Measurements from ENCODE around the gene MRM3.
"Not testable (repeated sequence)": the region's sequence is repeated elsewhere in the genome, so short reads cannot be mapped to it uniquely, and the experiment has no call there.

MRM3 gene

DNA sequence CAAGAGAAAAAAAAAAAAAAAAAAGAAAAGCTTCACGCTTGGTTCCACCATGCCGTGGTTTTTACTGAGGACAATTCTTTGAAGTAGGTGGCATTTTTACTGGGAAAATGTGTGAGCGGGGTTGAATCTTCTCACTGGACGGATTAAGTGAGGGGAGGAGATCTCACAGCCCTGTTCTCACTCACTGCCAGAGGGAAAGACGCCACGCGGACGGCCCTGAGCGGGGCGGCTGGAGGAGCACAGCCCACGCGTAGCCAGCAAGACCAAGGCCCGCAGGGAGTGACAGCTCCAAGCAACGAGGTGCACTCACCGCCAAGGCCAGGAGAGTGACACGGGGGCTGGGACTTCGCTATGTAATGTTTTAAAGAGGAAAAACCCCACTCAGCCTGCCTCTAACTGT lies 43.1 kb downstream of the MRM3 start:
- H3F3A ChIP-seq (ENCODE audit: insufficient read depth, low read length), result no peaks in the 10 kb centered on the region
- no peak overlapping the region for H3K27ac ChIP-seq (ENCODE audit: low read depth, low read length, poor library complexity, severe bottlenecking)
- no peaks in the 10 kb centered on the region for H3K9me2 ChIP-seq (ENCODE audit: low read depth, low read length)
- no peaks in the 10 kb centered on the region for H3K9me3 ChIP-seq (ENCODE audit: low read length)
- H3K4me3 ChIP-seq (ENCODE audit: low read depth, low read length, poor library complexity, severe bottlenecking), result no peak overlapping the region
- TF ChIP-seq CTCF (IDR thresholded peaks at IDR 0.05; ENCODE audit: low read length) (no peak), EZH2 (IDR thresholded peaks at IDR 0.05; ENCODE audit: borderline replicate concordance, low read length) (no peak)
- no peaks in the 10 kb centered on the region for H3K4me1 ChIP-seq (ENCODE audit: insufficient read depth, low read length, severe bottlenecking)
- 0 out of 2 replicates have a peak, but pooled peaks cover 4% of the 10 kb centered on the region for H3K27me3 ChIP-seq (ENCODE audit: insufficient read depth, low read length)
- no peaks in the 10 kb centered on the region for H4K20me1 ChIP-seq (ENCODE audit: insufficient read depth, low read length)
- H3K9ac ChIP-seq (ENCODE audit: low read length), result no peak overlapping the region
- no peaks in the 10 kb centered on the region for H3K36me3 ChIP-seq (ENCODE audit: insufficient read depth, low read length)
- H2AFZ ChIP-seq (ENCODE audit: low read length), result no peak overlapping the region
- H3K79me2 ChIP-seq (ENCODE audit: insufficient read depth, low read length), result no peaks in the 10 kb centered on the region
- H3K4me2 ChIP-seq (ENCODE audit: low read length), result no peak overlapping the region

GRCh38 chr17:826778-827177 lies 44.6 kb downstream of the MRM3 start:
- Histone ChIP-seq H3K4me3 (ENCODE audit: low read depth, low read length, poor library complexity, severe bottlenecking) (no peak overlapping the region), H3K36me3 (ENCODE audit: insufficient read depth, low read length) (no peaks in the 10 kb centered on the region), H3K9me3 (ENCODE audit: low read length) (no peaks in the 10 kb centered on the region; the same call in 1 of the 2 replicates), H3K27me3 (ENCODE audit: insufficient read depth, low read length) (0 out of 2 replicates have a peak, but pooled peaks cover 6% of the 10 kb centered on the region), H3K79me2 (ENCODE audit: insufficient read depth, low read length) (no peaks in the 10 kb centered on the region), H4K20me1 (ENCODE audit: insufficient read depth, low read length) (no peaks in the 10 kb centered on the region), H3K9me2 (ENCODE audit: low read depth, low read length) (no peaks in the 10 kb centered on the region), H3K4me1 (ENCODE audit: insufficient read depth, low read length, severe bottlenecking) (no peaks in the 10 kb centered on the region), H2AFZ (ENCODE audit: low read length) (no peak overlapping the region), H3F3A (ENCODE audit: insufficient read depth, low read length) (no peaks in the 10 kb centered on the region), H3K4me2 (ENCODE audit: low read length) (no peak overlapping the region), H3K27ac (ENCODE audit: low read depth, low read length, poor library complexity, severe bottlenecking) (no peak overlapping the region), H3K9ac (ENCODE audit: low read length) (no peak overlapping the region)
- TF ChIP-seq EZH2 (IDR thresholded peaks at IDR 0.05; ENCODE audit: borderline replicate concordance, low read length), result no peak
- no peak for TF ChIP-seq CTCF (IDR thresholded peaks at IDR 0.05; ENCODE audit: low read length)

DNA sequence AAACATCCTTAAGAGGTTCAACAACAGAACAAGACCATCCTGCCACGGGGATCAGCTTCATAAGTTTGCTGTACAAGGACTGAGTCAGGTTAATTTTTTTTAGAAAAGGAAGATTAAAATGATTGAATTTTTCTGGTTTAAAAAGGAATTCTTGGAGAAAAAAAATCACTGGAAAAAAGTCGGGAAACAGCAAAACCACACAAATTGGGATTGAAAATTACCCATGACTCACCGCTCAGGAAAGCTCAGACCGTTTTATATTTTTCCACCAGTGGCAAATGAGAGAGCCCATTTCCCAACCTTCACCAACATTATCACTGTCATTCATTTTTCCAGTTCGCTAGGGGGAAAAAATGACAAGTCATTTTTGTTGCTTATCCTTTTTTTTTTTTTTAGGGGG lies 46.6 kb downstream of the MRM3 start:
- no peak overlapping the region for H3K27ac ChIP-seq (ENCODE audit: low read depth, low read length, poor library complexity, severe bottlenecking)
- TF ChIP-seq CTCF (IDR thresholded peaks at IDR 0.05; ENCODE audit: low read length) (no peak), EZH2 (IDR thresholded peaks at IDR 0.05; ENCODE audit: borderline replicate concordance, low read length) (no peak)
- H3K9me2 ChIP-seq (ENCODE audit: low read depth, low read length), result no peaks in the 10 kb centered on the region
- no peak overlapping the region for H3K9ac ChIP-seq (ENCODE audit: low read length)
- no peak overlapping the region for H3K4me2 ChIP-seq (ENCODE audit: low read length)
- no peak overlapping the region for H3K4me3 ChIP-seq (ENCODE audit: low read depth, low read length, poor library complexity, severe bottlenecking)
- H3K9me3 ChIP-seq (ENCODE audit: low read length), result no peaks in the 10 kb centered on the region; the same call in 1 of the 2 replicates
- no peaks in the 10 kb centered on the region for H3K79me2 ChIP-seq (ENCODE audit: insufficient read depth, low read length)
- H3K27me3 ChIP-seq (ENCODE audit: insufficient read depth, low read length), result 0 out of 2 replicates have a peak, but pooled peaks cover 6% of the 10 kb centered on the region
- H4K20me1 ChIP-seq (ENCODE audit: insufficient read depth, low read length), result no peaks in the 10 kb centered on the region
- no peaks in the 10 kb centered on the region for H3F3A ChIP-seq (ENCODE audit: insufficient read depth, low read length)
- H3K36me3 ChIP-seq (ENCODE audit: insufficient read depth, low read length), result no peaks in the 10 kb centered on the region
- no peaks in the 10 kb centered on the region for H3K4me1 ChIP-seq (ENCODE audit: insufficient read depth, low read length, severe bottlenecking)
- no peak overlapping the region for H2AFZ ChIP-seq (ENCODE audit: low read length)

DNA sequence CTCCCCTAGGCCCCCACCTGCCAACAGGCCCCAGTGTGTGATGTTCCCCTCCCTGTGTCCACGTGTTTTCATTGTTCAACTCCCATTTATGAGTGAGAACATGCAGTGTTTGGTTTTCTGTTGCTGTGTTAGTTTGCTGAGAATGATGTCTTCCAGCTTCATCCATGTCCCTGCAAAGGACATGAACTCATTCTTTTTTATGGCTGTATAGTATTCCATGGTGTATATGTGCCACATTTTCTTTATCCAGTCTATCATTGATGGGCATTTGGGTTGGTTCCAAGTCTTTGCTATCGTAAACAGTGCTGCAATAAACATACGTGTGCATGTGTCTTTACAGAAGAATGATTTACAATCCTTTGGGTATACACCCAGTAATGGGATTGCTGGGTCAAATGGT lies 47.5 kb downstream of the MRM3 start:
- H3K9me3 ChIP-seq (ENCODE audit: low read length); H2AFZ ChIP-seq (ENCODE audit: low read length); H3K4me2 ChIP-seq (ENCODE audit: low read length); H3K27ac ChIP-seq (ENCODE audit: low read depth, low read length, poor library complexity, severe bottlenecking); H4K20me1 ChIP-seq (ENCODE audit: insufficient read depth, low read length); H3K9me2 ChIP-seq (ENCODE audit: low read depth, low read length); H3K9ac ChIP-seq (ENCODE audit: low read length); H3F3A ChIP-seq (ENCODE audit: insufficient read depth, low read length); H3K27me3 ChIP-seq (ENCODE audit: insufficient read depth, low read length); H3K36me3 ChIP-seq (ENCODE audit: insufficient read depth, low read length); H3K4me1 ChIP-seq (ENCODE audit: insufficient read depth, low read length, severe bottlenecking); H3K4me3 ChIP-seq (ENCODE audit: low read depth, low read length, poor library complexity, severe bottlenecking); H3K79me2 ChIP-seq (ENCODE audit: insufficient read depth, low read length): not testable (repeated sequence)

All from OCI-LY1 (cell line).